Upper lobe of left lung (tissue), 4 donors: ENCODE measurements around the gene IMPACT.

Experiments used
- CTCF ChIP-seq, 6 experiments: fragments of 450-650 bp in 4 of 6; fragments of 200-600 bp in 2 of 6; sonication (generic) in 2 of 6; IDR thresholded peaks; one replicate each; pipeline ENCODE4 v1.5.1; 2016 to 2019; ENCODE audit warnings: antibody characterized with exemption in 6 of 6
- EP300 ChIP-seq, 4 donors: sonication (generic); formaldehyde crosslinking; IDR thresholded peaks; one replicate each; pipeline ENCODE4 v1.5.1; 2017; ENCODE audit warnings: antibody characterized with exemption in 4 of 4, control low read depth in 2 of 4
- POLR2AphosphoS5 ChIP-seq, 2 donors: sonication (generic); formaldehyde crosslinking; IDR thresholded peaks; one replicate each; pipeline ENCODE4 v1.5.1; 2017; ENCODE audit warnings: antibody characterized with exemption in 2 of 2

GRCh38 chr18:24395049-24395795, 31.2 kb upstream of the IMPACT start:
- no peak for TF ChIP-seq CTCF (IDR thresholded peaks at IDR 0.05)
- no peak for TF ChIP-seq POLR2AphosphoS5 (IDR thresholded peaks at IDR 0.05)
- no peak for TF ChIP-seq EP300 (IDR thresholded peaks at IDR 0.05)
